Duodenal mucosa (tissue), 2 donors: ENCODE results near the gene DEAF1.
A peak's percentile ranks its signal among the peaks of the same experiment; 100 is the strongest.
"Not testable (repeated sequence)": the region's sequence is repeated elsewhere in the genome, so short reads cannot be mapped to it uniquely, and the experiment has no call there.

Experiments used
- H3K27ac ChIP-seq: one replicate; pipeline ENCODE4 v1.7.0; 2013; ENCODE audit warnings: low read depth, low read length
- H3K27me3 ChIP-seq, 2 donors: one replicate each; pipeline ENCODE4 v1.7.0; 2013; ENCODE audit warnings: low read length in 2 of 2, control low read depth in 1 of 2; ENCODE audit not compliant: insufficient read depth in 2 of 2, control insufficient read depth in 1 of 2
- H3K36me3 ChIP-seq, 2 donors: one replicate each; pipeline ENCODE4 v1.7.0; 2013; ENCODE audit warnings: low read length in 2 of 2, control low read depth in 1 of 2; ENCODE audit not compliant: insufficient read depth in 2 of 2, control insufficient read depth in 1 of 2
- H3K4me1 ChIP-seq, 2 donors: one replicate each; pipeline ENCODE4 v1.7.0; 2013; ENCODE audit warnings: low read length in 2 of 2, control low read depth in 1 of 2; ENCODE audit not compliant: insufficient read depth in 2 of 2, control insufficient read depth in 1 of 2
- H3K4me3 ChIP-seq, 2 donors: one replicate each; pipeline ENCODE4 v1.7.0; 2013; ENCODE audit warnings: low read length in 2 of 2, low read depth in 1 of 2
- H3K9ac ChIP-seq, 2 donors: one replicate each; pipeline ENCODE4 v1.7.0; 2013; ENCODE audit warnings: low read length in 2 of 2, low read depth in 1 of 2
- H3K9me3 ChIP-seq, 2 donors: one replicate each; pipeline ENCODE4 v1.7.0; 2013; ENCODE audit warnings: low read length in 2 of 2, control low read depth in 1 of 2; ENCODE audit not compliant: control insufficient read depth in 1 of 2

Gene DEAF1

GRCh38 chr11:660281-660680 lies 34.7 kb downstream of the DEAF1 start:
- no peaks in the 10 kb centered on the region for H3K9me3 ChIP-seq
- peaks cover 27 to 48% of the 10 kb centered on the region in 2 donors for H3K4me1 ChIP-seq
- H3K9ac ChIP-seq, result peak overlapping the region in 1 of 2 donors; percentile 15
- no peak overlapping the region for H3K4me3 ChIP-seq
- peaks cover 0 to 20% of the 10 kb centered on the region in 2 donors for H3K36me3 ChIP-seq
- no peaks in the 10 kb centered on the region for H3K27me3 ChIP-seq
- H3K27ac ChIP-seq, result no peak overlapping the region

- Histone ChIP-seq H3K9me3 (no peaks in the 10 kb centered on the region), H3K27ac (peak overlapping the region; percentile 27), H3K9ac (peak overlapping the region in 1 of 2 donors; percentile 15), H3K4me1 (peaks cover 30 to 54% of the 10 kb centered on the region in 2 donors), H3K36me3 (peaks cover 0 to 17% of the 10 kb centered on the region in 2 donors), H3K27me3 (no peaks in the 10 kb centered on the region), H3K4me3 (no peak overlapping the region)
Observed at GRCh38 chr11:659532-660085, 35.4 kb downstream of the DEAF1 start.

- peak overlapping the region in 1 of 2 donors; percentile 25 for H3K4me3 ChIP-seq
Observed at GRCh38 chr11:657691-658126, 37.3 kb downstream of the DEAF1 start.

GRCh38 chr11:656866-657265 lies 38.2 kb downstream of the DEAF1 start:
- Histone ChIP-seq H3K4me1 (peaks cover 30 to 57% of the 10 kb centered on the region in 2 donors), H3K27ac (no peak overlapping the region), H3K4me3 (no peak overlapping the region), H3K27me3 (no peaks in the 10 kb centered on the region), H3K9me3 (no peaks in the 10 kb centered on the region), H3K9ac (peak overlapping the region in 1 of 2 donors; percentile 16), H3K36me3 (peaks cover 0 to 17% of the 10 kb centered on the region in 2 donors)

More at GRCh38 chr11:657691-658126, 37.3 kb downstream of the DEAF1 start:
- Histone ChIP-seq H3K9ac (peak overlapping the region; percentile 16 to 57), H3K36me3 (peaks cover 0 to 19% of the 10 kb centered on the region in 2 donors), H3K4me1 (peaks cover 30 to 57% of the 10 kb centered on the region in 2 donors), H3K9me3 (no peaks in the 10 kb centered on the region), H3K27ac (peak overlapping the region; percentile 57), H3K27me3 (no peaks in the 10 kb centered on the region)

GRCh38 chr11:656426-656825 lies 38.6 kb downstream of the DEAF1 start:
- peaks cover 30 to 57% of the 10 kb centered on the region in 2 donors for H3K4me1 ChIP-seq
- no peak overlapping the region for H3K27ac ChIP-seq
- no peak overlapping the region for H3K4me3 ChIP-seq
- peaks cover 0 to 14% of the 10 kb centered on the region in 2 donors for H3K36me3 ChIP-seq
- H3K27me3 ChIP-seq, result no peaks in the 10 kb centered on the region
- no peaks in the 10 kb centered on the region for H3K9me3 ChIP-seq
- no peak overlapping the region for H3K9ac ChIP-seq

GRCh38 chr11:655036-655726 lies 39.8 kb downstream of the DEAF1 start:
- H3K4me3 ChIP-seq, result peak overlapping the region; percentile 29 to 40
- no peaks in the 10 kb centered on the region for H3K27me3 ChIP-seq
- H3K9me3 ChIP-seq, result no peaks in the 10 kb centered on the region
- peaks cover 0 to 11% of the 10 kb centered on the region in 2 donors for H3K36me3 ChIP-seq
- H3K27ac ChIP-seq, result peak overlapping the region; percentile 58
- H3K9ac ChIP-seq, result peak overlapping the region in 1 of 2 donors; percentile 38
- H3K4me1 ChIP-seq, result peaks cover 28 to 52% of the 10 kb centered on the region in 2 donors

- not testable (repeated sequence) for H3K4me3 ChIP-seq, H3K9me3 ChIP-seq, H3K36me3 ChIP-seq, H3K9ac ChIP-seq, H3K27ac ChIP-seq, H3K27me3 ChIP-seq
- peaks cover 21 to 45% of the 10 kb centered on the region in 2 donors for H3K4me1 ChIP-seq
Observed at GRCh38 chr11:654444-654843, 40.6 kb downstream of the DEAF1 start.

GRCh38 chr11:653837-654236 lies 41.2 kb downstream of the DEAF1 start:
- H3K36me3 ChIP-seq, result peaks cover 0 to 7% of the 10 kb centered on the region in 2 donors
- H3K27me3 ChIP-seq, result no peaks in the 10 kb centered on the region
- peaks cover 18 to 42% of the 10 kb centered on the region in 2 donors for H3K4me1 ChIP-seq

GRCh38 chr11:653136-653535 lies 41.9 kb downstream of the DEAF1 start:
- not testable (repeated sequence) for H3K36me3 ChIP-seq, H3K4me3 ChIP-seq

More at GRCh38 chr11:653837-654236, 41.2 kb downstream of the DEAF1 start:
- Histone ChIP-seq H3K4me3 (no peak overlapping the region), H3K9ac (no peak overlapping the region), H3K9me3 (no peaks in the 10 kb centered on the region), H3K27ac (no peak overlapping the region)

GRCh38 chr11:650482-650881 lies 44.5 kb downstream of the DEAF1 start:
- Histone ChIP-seq H3K27ac (no peak overlapping the region), H3K4me1 (peaks cover 3 to 11% of the 10 kb centered on the region in 2 donors), H3K4me3 (no peak overlapping the region), H3K9ac (no peak overlapping the region), H3K36me3 (peaks cover 0 to 7% of the 10 kb centered on the region in 2 donors), H3K9me3 (no peaks in the 10 kb centered on the region), H3K27me3 (no peaks in the 10 kb centered on the region)

More at GRCh38 chr11:653136-653535, 41.9 kb downstream of the DEAF1 start:
- peaks cover 18 to 35% of the 10 kb centered on the region in 2 donors for H3K4me1 ChIP-seq
- not testable (repeated sequence) for H3K9ac ChIP-seq, H3K9me3 ChIP-seq, H3K27me3 ChIP-seq, H3K27ac ChIP-seq
